Ishikawa (cell line): ENCODE measurements around the gene RPL22.

Experiments
- FOXM1 ChIP-seq: IDR thresholded peaks from 2 replicates; pipeline ENCODE4 v1.6.1; 2012; ENCODE audit warnings: low read depth, borderline replicate concordance
- NFIC ChIP-seq: IDR thresholded peaks from 2 replicates; pipeline ENCODE4 v1.6.1; 2012
- TAF1 ChIP-seq: IDR thresholded peaks from 2 replicates; pipeline ENCODE4 v1.6.1; 2012; ENCODE audit warnings: low read depth, mild to moderate bottlenecking
- TCF12 ChIP-seq: IDR thresholded peaks from 2 replicates; pipeline ENCODE4 v1.6.1; 2012; ENCODE audit warnings: low read depth
- YY1 ChIP-seq: IDR thresholded peaks from 2 replicates; pipeline ENCODE4 v1.6.1; 2012; ENCODE audit warnings: low read depth
- ZBTB7A ChIP-seq: IDR thresholded peaks from 2 replicates; pipeline ENCODE4 v1.6.1; 2012; ENCODE audit warnings: low read depth
- TF ChIP-seq, protein P1 (sequence below): IDR thresholded peaks from 2 replicates; pipeline ENCODE4 v1.6.1; 2012; ENCODE audit warnings: low read depth, mild to moderate bottlenecking
- TF ChIP-seq, protein P2 (sequence below): IDR thresholded peaks from 2 replicates; pipeline ENCODE4 v1.6.1; 2012

DNA sequence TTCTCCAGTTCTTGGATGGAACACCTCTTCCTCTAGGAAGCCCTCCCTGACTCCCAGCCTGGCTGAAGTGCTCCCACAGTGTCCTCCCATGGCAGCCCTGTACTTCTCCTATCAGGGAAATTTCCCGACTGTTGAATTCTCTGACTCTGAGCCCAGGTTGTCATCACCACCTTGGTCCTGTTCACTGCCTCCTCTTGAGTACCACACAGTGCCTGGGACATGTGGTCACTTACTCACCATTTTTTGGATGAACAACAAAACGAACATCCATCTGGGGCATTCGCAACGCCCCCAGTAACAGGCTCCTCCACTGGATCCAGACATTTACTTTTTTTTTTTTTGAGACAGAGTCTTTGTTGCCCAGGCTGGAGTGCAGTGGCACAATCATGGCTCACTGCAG lies 56.7 kb downstream of the RPL22 start:
- TF ChIP-seq, protein P1, sequence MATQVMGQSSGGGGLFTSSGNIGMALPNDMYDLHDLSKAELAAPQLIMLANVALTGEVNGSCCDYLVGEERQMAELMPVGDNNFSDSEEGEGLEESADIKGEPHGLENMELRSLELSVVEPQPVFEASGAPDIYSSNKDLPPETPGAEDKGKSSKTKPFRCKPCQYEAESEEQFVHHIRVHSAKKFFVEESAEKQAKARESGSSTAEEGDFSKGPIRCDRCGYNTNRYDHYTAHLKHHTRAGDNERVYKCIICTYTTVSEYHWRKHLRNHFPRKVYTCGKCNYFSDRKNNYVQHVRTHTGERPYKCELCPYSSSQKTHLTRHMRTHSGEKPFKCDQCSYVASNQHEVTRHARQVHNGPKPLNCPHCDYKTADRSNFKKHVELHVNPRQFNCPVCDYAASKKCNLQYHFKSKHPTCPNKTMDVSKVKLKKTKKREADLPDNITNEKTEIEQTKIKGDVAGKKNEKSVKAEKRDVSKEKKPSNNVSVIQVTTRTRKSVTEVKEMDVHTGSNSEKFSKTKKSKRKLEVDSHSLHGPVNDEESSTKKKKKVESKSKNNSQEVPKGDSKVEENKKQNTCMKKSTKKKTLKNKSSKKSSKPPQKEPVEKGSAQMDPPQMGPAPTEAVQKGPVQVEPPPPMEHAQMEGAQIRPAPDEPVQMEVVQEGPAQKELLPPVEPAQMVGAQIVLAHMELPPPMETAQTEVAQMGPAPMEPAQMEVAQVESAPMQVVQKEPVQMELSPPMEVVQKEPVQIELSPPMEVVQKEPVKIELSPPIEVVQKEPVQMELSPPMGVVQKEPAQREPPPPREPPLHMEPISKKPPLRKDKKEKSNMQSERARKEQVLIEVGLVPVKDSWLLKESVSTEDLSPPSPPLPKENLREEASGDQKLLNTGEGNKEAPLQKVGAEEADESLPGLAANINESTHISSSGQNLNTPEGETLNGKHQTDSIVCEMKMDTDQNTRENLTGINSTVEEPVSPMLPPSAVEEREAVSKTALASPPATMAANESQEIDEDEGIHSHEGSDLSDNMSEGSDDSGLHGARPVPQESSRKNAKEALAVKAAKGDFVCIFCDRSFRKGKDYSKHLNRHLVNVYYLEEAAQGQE = no peak
- TF ChIP-seq, protein P2, sequence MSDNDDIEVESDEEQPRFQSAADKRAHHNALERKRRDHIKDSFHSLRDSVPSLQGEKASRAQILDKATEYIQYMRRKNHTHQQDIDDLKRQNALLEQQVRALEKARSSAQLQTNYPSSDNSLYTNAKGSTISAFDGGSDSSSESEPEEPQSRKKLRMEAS = no peak
- TF ChIP-seq TAF1 (no peak), YY1 (no peak), NFIC (no peak), TCF12 (no peak), ZBTB7A (no peak), FOXM1 (no peak)
